Activated T-cell treated with anti-CD3 and anti-CD28 coated beads, Interleukin-2, amount 50 U/mL, for 72 hours (primary cell): ENCODE measurements around the gene FAM120C. TPM values are rescaled to one million over a fixed set of nuclear protein-coding genes. Genes with fewer than 3 reads are reported as not detected.

ENCODE experiments used
- ATAC-seq, 2 donors: fragments of 150-1000 bp; cut with Tn5 transposase; replicated peaks in 1 of 2; 2 replicates each; pipeline ENCODE4 v1.10.0; 2021; ENCODE audit warnings: moderate library complexity in 2 of 2, mild to moderate bottlenecking in 1 of 2
- DNase-seq, 2 donors: peaks; one replicate each; pipeline ENCODE4 v3.0.0; 2021 to 2022; ENCODE audit warnings: mixed read lengths in 1 of 2
- H3K27ac Mint-ChIP-seq: one replicate; pipeline ENCODE4 v1.8.0; 2022; ENCODE audit warnings: mild to moderate bottlenecking, moderate library complexity, mixed read lengths
- H3K27me3 Mint-ChIP-seq: one replicate; pipeline ENCODE4 v1.8.0; 2022; ENCODE audit warnings: low read depth, mixed read lengths
- H3K36me3 Mint-ChIP-seq, 2 donors: one replicate each; pipeline ENCODE4 v1.8.0; 2022; ENCODE audit warnings: mixed read lengths in 2 of 2, mild to moderate bottlenecking in 1 of 2; ENCODE audit not compliant: insufficient read depth in 2 of 2
- H3K4me1 Mint-ChIP-seq: one replicate; pipeline ENCODE4 v1.8.0; 2022; ENCODE audit warnings: low read depth, mixed read lengths
- H3K4me3 Mint-ChIP-seq, 2 donors: one replicate each; pipeline ENCODE4 v1.8.0; 2022; ENCODE audit warnings: mild to moderate bottlenecking in 2 of 2, mixed read lengths in 2 of 2, moderate library complexity in 2 of 2
- H3K9me3 Mint-ChIP-seq, 2 donors: one replicate each; pipeline ENCODE4 v1.8.0; 2022; ENCODE audit warnings: mixed read lengths in 2 of 2
- total RNA-seq, 2 donors: library from RNA; stranded (reverse); gene quantifications; one replicate each; pipeline ENCODE4 v1.2.3, GENCODE V29; 2022

The FAM120C gene
- total RNA-seq, 2 donors from 2014 or later = 9.9 to 10.5 TPM

- Mint-ChIP-seq H3K4me1 (peaks cover 21% of the 10 kb centered on the region), H3K4me3 (peak within 1 kb of the TSS; percentile 86 to 99), H3K27ac (peak within 1 kb of the TSS; percentile 97)
Observed at GRCh38 chrX:54044126-54044876, 138.8 kb downstream of the FAM120C start, which contains the start of gene PHF8. Gene PHF8 (minus strand): TSS chrX:54044473. CDS start chrX:54042728, 1,745 bp downstream.

GRCh38 chrX:54043541-54044125 lies 139.4 kb downstream of the FAM120C start:
- Mint-ChIP-seq H3K9me3 (no peaks in the 10 kb centered on the region), H3K36me3 (peaks cover 6 to 9% of the 10 kb centered on the region in 2 donors), H3K27me3 (no peaks in the 10 kb centered on the region), H3K27ac (peak overlapping the region; percentile 95), H3K4me1 (peaks cover 21% of the 10 kb centered on the region), H3K4me3 (peak overlapping the region; percentile 86 to 99)
- DNase-seq (peak; percentile 34 to 36), ATAC-seq (peak; percentile 21 to 35)

More at GRCh38 chrX:54044126-54044876, 138.8 kb downstream of the FAM120C start, which contains the start of gene PHF8:
- peaks cover 6 to 9% of the 10 kb centered on the region in 2 donors for H3K36me3 Mint-ChIP-seq
- H3K27me3 Mint-ChIP-seq = no peaks in the 10 kb centered on the region
- DNase-seq = peak; percentile 95
- ATAC-seq = peak; percentile 87 to 88
- no peaks in the 10 kb centered on the region for H3K9me3 Mint-ChIP-seq

GRCh38 chrX:54043056-54043455 lies 140.0 kb downstream of the FAM120C start:
- Mint-ChIP-seq H3K9me3 (no peaks in the 10 kb centered on the region), H3K4me3 (peak overlapping the region; percentile 86 to 99), H3K27me3 (no peaks in the 10 kb centered on the region), H3K27ac (peak overlapping the region; percentile 95), H3K4me1 (peaks cover 21% of the 10 kb centered on the region), H3K36me3 (peaks cover 6 to 9% of the 10 kb centered on the region in 2 donors)
- no peak for DNase-seq
- ATAC-seq = no peak

GRCh38 chrX:54042609-54043021 lies 140.4 kb downstream of the FAM120C start:
- peak in 1 of 2 donors; percentile 20 for ATAC-seq
- DNase-seq = peak; percentile 49 to 58
- no peaks in the 10 kb centered on the region for H3K27me3 Mint-ChIP-seq
- no peaks in the 10 kb centered on the region for H3K9me3 Mint-ChIP-seq
- peak overlapping the region; percentile 95 for H3K27ac Mint-ChIP-seq
- H3K4me1 Mint-ChIP-seq = peaks cover 21% of the 10 kb centered on the region
- H3K36me3 Mint-ChIP-seq = peaks cover 6 to 9% of the 10 kb centered on the region in 2 donors
- peak overlapping the region; percentile 86 to 99 for H3K4me3 Mint-ChIP-seq

- ATAC-seq = no peak
- Mint-ChIP-seq H3K27me3 (peaks cover 11% of the 10 kb centered on the region), H3K4me3 (no peak overlapping the region), H3K36me3 (peaks cover 10 to 17% of the 10 kb centered on the region in 2 donors), H3K9me3 (no peaks in the 10 kb centered on the region), H3K27ac (no peak overlapping the region), H3K4me1 (no peaks in the 10 kb centered on the region)
- DNase-seq = no peak
Observed at GRCh38 chrX:54030329-54030728, 152.7 kb downstream of the FAM120C start.

GRCh38 chrX:54029529-54030143 lies 153.4 kb downstream of the FAM120C start:
- DNase-seq = no peak
- Mint-ChIP-seq H3K27me3 (peaks cover 13% of the 10 kb centered on the region), H3K9me3 (no peaks in the 10 kb centered on the region), H3K4me3 (no peak overlapping the region), H3K36me3 (peaks cover 10 to 18% of the 10 kb centered on the region in 2 donors), H3K4me1 (no peaks in the 10 kb centered on the region), H3K27ac (no peak overlapping the region)
- ATAC-seq = no peak

GRCh38 chrX:54024350-54024749 lies 158.7 kb downstream of the FAM120C start:
- H3K36me3 Mint-ChIP-seq = peaks cover 12 to 17% of the 10 kb centered on the region in 2 donors
- H3K9me3 Mint-ChIP-seq = no peaks in the 10 kb centered on the region
- ATAC-seq (no peak), DNase-seq (no peak)
- no peaks in the 10 kb centered on the region for H3K4me1 Mint-ChIP-seq
- H3K27ac Mint-ChIP-seq = no peak overlapping the region
- H3K27me3 Mint-ChIP-seq = peaks cover 7% of the 10 kb centered on the region
- no peak overlapping the region for H3K4me3 Mint-ChIP-seq

Other genes with a start within 250 kb of the FAM120C start
- 10 to 100 TPM; 53.6 to 59.7 TPM for gene PHF8, start 138.8 kb downstream of the FAM120C start, total RNA-seq
- gene WNK3, start 174.8 kb upstream of the FAM120C start, total RNA-seq = 1 to 10 TPM; 1.3 to 1.4 TPM